ENCODE measurements around the gene CBX7.

The CBX7 gene

GRCh38 chr22:39122772-39123470 lies 29.6 kb downstream of the CBX7 start:
- Histone ChIP-seq H3K4me1 (ENCODE audit: control insufficient read depth, insufficient read depth, low read length) (peaks cover 1% of the 10 kb centered on the region; the same call in 1 of the 2 replicates), H3K4me3 (ENCODE audit: low read length) (no peak overlapping the region), H3K9me3 (ENCODE audit: control insufficient read depth, insufficient read depth, low read length) (no peaks in the 10 kb centered on the region), H3K27ac (ENCODE audit: low read length) (no peak overlapping the region), H3K36me3 (ENCODE audit: control insufficient read depth, insufficient read depth, low read length) (no peaks in the 10 kb centered on the region), H3K27me3 (ENCODE audit: control insufficient read depth, insufficient read depth, low read length) (no peaks in the 10 kb centered on the region)
- DNase-seq (ENCODE audit: low read depth, low spot score), result no peak
- WGBS (ENCODE audit: insufficient coverage, insufficient read length), result no CpG with 5 or more reads among the region's 17 CpGs

- no peaks in the 10 kb centered on the region for H3K9me3 ChIP-seq (ENCODE audit: control insufficient read depth, insufficient read depth, low read length)
- no peak overlapping the region for H3K4me3 ChIP-seq (ENCODE audit: low read length)
- no CpG with 5 or more reads among the region's 4 CpGs for WGBS (ENCODE audit: insufficient coverage, insufficient read length)
These were observed 31.5 kb downstream of the CBX7 start for GRCh38 chr22:39120983-39121382.

GRCh38 chr22:39117585-39118191 lies 34.8 kb downstream of the CBX7 start:
- H3K9me3 ChIP-seq (ENCODE audit: control insufficient read depth, insufficient read depth, low read length), result no peaks in the 10 kb centered on the region
- no peak overlapping the region for H3K4me3 ChIP-seq (ENCODE audit: low read length)
- WGBS (ENCODE audit: insufficient coverage, insufficient read length), result no CpG with 5 or more reads among the region's 14 CpGs
- H3K27me3 ChIP-seq (ENCODE audit: control insufficient read depth, insufficient read depth, low read length), result no peaks in the 10 kb centered on the region
- no peaks in the 10 kb centered on the region for H3K36me3 ChIP-seq (ENCODE audit: control insufficient read depth, insufficient read depth, low read length)
- no peak for DNase-seq (ENCODE audit: low read depth, low spot score)
- H3K27ac ChIP-seq (ENCODE audit: low read length), result no peak overlapping the region
- H3K4me1 ChIP-seq (ENCODE audit: control insufficient read depth, insufficient read depth, low read length), result peaks cover 3% of the 10 kb centered on the region; the same call in 1 of the 2 replicates

More at GRCh38 chr22:39120983-39121382, 31.5 kb downstream of the CBX7 start:
- Histone ChIP-seq H3K4me1 (ENCODE audit: control insufficient read depth, insufficient read depth, low read length) (peaks cover 1% of the 10 kb centered on the region; the same call in 1 of the 2 replicates), H3K27me3 (ENCODE audit: control insufficient read depth, insufficient read depth, low read length) (no peaks in the 10 kb centered on the region), H3K36me3 (ENCODE audit: control insufficient read depth, insufficient read depth, low read length) (no peaks in the 10 kb centered on the region), H3K27ac (ENCODE audit: low read length) (no peak overlapping the region)
- DNase-seq (ENCODE audit: low read depth, low spot score), result no peak

GRCh38 chr22:39115977-39116621 lies 36.4 kb downstream of the CBX7 start:
- Histone ChIP-seq H3K9me3 (ENCODE audit: control insufficient read depth, insufficient read depth, low read length) (no peaks in the 10 kb centered on the region), H3K36me3 (ENCODE audit: control insufficient read depth, insufficient read depth, low read length) (no peaks in the 10 kb centered on the region), H3K27ac (ENCODE audit: low read length) (no peak overlapping the region), H3K4me3 (ENCODE audit: low read length) (no peak overlapping the region), H3K27me3 (ENCODE audit: control insufficient read depth, insufficient read depth, low read length) (no peaks in the 10 kb centered on the region), H3K4me1 (ENCODE audit: control insufficient read depth, insufficient read depth, low read length) (peaks cover 3% of the 10 kb centered on the region; the same call in 1 of the 2 replicates)
- no CpG with 5 or more reads among the region's 9 CpGs for WGBS (ENCODE audit: insufficient coverage, insufficient read length)
- DNase-seq (ENCODE audit: low read depth, low spot score), result no peak

GRCh38 chr22:39115570-39115969 lies 36.9 kb downstream of the CBX7 start:
- WGBS (ENCODE audit: insufficient coverage, insufficient read length), result no CpG with 5 or more reads among the region's 2 CpGs
- Histone ChIP-seq H3K9me3 (ENCODE audit: control insufficient read depth, insufficient read depth, low read length) (no peaks in the 10 kb centered on the region), H3K4me1 (ENCODE audit: control insufficient read depth, insufficient read depth, low read length) (peaks cover 3% of the 10 kb centered on the region; the same call in 1 of the 2 replicates), H3K36me3 (ENCODE audit: control insufficient read depth, insufficient read depth, low read length) (no peaks in the 10 kb centered on the region), H3K4me3 (ENCODE audit: low read length) (no peak overlapping the region), H3K27me3 (ENCODE audit: control insufficient read depth, insufficient read depth, low read length) (no peaks in the 10 kb centered on the region), H3K27ac (ENCODE audit: low read length) (no peak overlapping the region)
- DNase-seq (ENCODE audit: low read depth, low spot score), result no peak

GRCh38 chr22:39114112-39114511 lies 38.4 kb downstream of the CBX7 start:
- peaks cover 3% of the 10 kb centered on the region; the same call in 1 of the 2 replicates for H3K4me1 ChIP-seq (ENCODE audit: control insufficient read depth, insufficient read depth, low read length)
- no peak overlapping the region for H3K4me3 ChIP-seq (ENCODE audit: low read length)
- H3K27me3 ChIP-seq (ENCODE audit: control insufficient read depth, insufficient read depth, low read length), result no peaks in the 10 kb centered on the region
- no CpG with 5 or more reads among the region's 6 CpGs for WGBS (ENCODE audit: insufficient coverage, insufficient read length)
- no peaks in the 10 kb centered on the region for H3K36me3 ChIP-seq (ENCODE audit: control insufficient read depth, insufficient read depth, low read length)
- no peak for DNase-seq (ENCODE audit: low read depth, low spot score)
- H3K27ac ChIP-seq (ENCODE audit: low read length), result no peak overlapping the region
- no peaks in the 10 kb centered on the region for H3K9me3 ChIP-seq (ENCODE audit: control insufficient read depth, insufficient read depth, low read length)

GRCh38 chr22:39110631-39111561 lies 41.6 kb downstream of the CBX7 start:
- Histone ChIP-seq H3K27ac (ENCODE audit: low read length) (no peak overlapping the region), H3K36me3 (ENCODE audit: control insufficient read depth, insufficient read depth, low read length) (no peaks in the 10 kb centered on the region), H3K27me3 (ENCODE audit: control insufficient read depth, insufficient read depth, low read length) (no peaks in the 10 kb centered on the region), H3K4me1 (ENCODE audit: control insufficient read depth, insufficient read depth, low read length) (peaks cover 3% of the 10 kb centered on the region; the same call in 1 of the 2 replicates), H3K4me3 (ENCODE audit: low read length) (no peak overlapping the region), H3K9me3 (ENCODE audit: control insufficient read depth, insufficient read depth, low read length) (no peaks in the 10 kb centered on the region)
- no peak for DNase-seq (ENCODE audit: low read depth, low spot score)
- no CpG with 5 or more reads among the region's 15 CpGs for WGBS (ENCODE audit: insufficient coverage, insufficient read length)

- no peak overlapping the region for H3K4me3 ChIP-seq (ENCODE audit: low read length)
These were observed 43.1 kb downstream of the CBX7 start for GRCh38 chr22:39109361-39109760.

GRCh38 chr22:39108487-39108886 lies 44.0 kb downstream of the CBX7 start:
- H3K27me3 ChIP-seq (ENCODE audit: control insufficient read depth, insufficient read depth, low read length), result no peaks in the 10 kb centered on the region
- H3K27ac ChIP-seq (ENCODE audit: low read length), result no peak overlapping the region
- no CpG with 5 or more reads among the region's 4 CpGs for WGBS (ENCODE audit: insufficient coverage, insufficient read length)
- H3K36me3 ChIP-seq (ENCODE audit: control insufficient read depth, insufficient read depth, low read length), result no peaks in the 10 kb centered on the region
- no peak overlapping the region for H3K4me3 ChIP-seq (ENCODE audit: low read length)
- H3K9me3 ChIP-seq (ENCODE audit: control insufficient read depth, insufficient read depth, low read length), result no peaks in the 10 kb centered on the region
- H3K4me1 ChIP-seq (ENCODE audit: control insufficient read depth, insufficient read depth, low read length), result no peaks in the 10 kb centered on the region
- DNase-seq (ENCODE audit: low read depth, low spot score), result no peak

More at GRCh38 chr22:39109361-39109760, 43.1 kb downstream of the CBX7 start:
- H3K4me1 ChIP-seq (ENCODE audit: control insufficient read depth, insufficient read depth, low read length), result no peaks in the 10 kb centered on the region
- no peak for DNase-seq (ENCODE audit: low read depth, low spot score)
- WGBS (ENCODE audit: insufficient coverage, insufficient read length), result no CpG with 5 or more reads among the region's 9 CpGs
- no peak overlapping the region for H3K27ac ChIP-seq (ENCODE audit: low read length)
- H3K9me3 ChIP-seq (ENCODE audit: control insufficient read depth, insufficient read depth, low read length), result no peaks in the 10 kb centered on the region
- no peaks in the 10 kb centered on the region for H3K27me3 ChIP-seq (ENCODE audit: control insufficient read depth, insufficient read depth, low read length)
- H3K36me3 ChIP-seq (ENCODE audit: control insufficient read depth, insufficient read depth, low read length), result no peaks in the 10 kb centered on the region

- Histone ChIP-seq H3K27me3 (ENCODE audit: control insufficient read depth, insufficient read depth, low read length) (no peaks in the 10 kb centered on the region), H3K36me3 (ENCODE audit: control insufficient read depth, insufficient read depth, low read length) (no peaks in the 10 kb centered on the region), H3K27ac (ENCODE audit: low read length) (no peak overlapping the region), H3K9me3 (ENCODE audit: control insufficient read depth, insufficient read depth, low read length) (no peaks in the 10 kb centered on the region), H3K4me1 (ENCODE audit: control insufficient read depth, insufficient read depth, low read length) (peaks cover 2% of the 10 kb centered on the region; the same call in 1 of the 2 replicates), H3K4me3 (ENCODE audit: low read length) (no peak overlapping the region)
- no peak for DNase-seq (ENCODE audit: low read depth, low spot score)
- no CpG with 5 or more reads among the region's 2 CpGs for WGBS (ENCODE audit: insufficient coverage, insufficient read length)
These were observed 46.2 kb downstream of the CBX7 start for GRCh38 chr22:39106326-39106725.

All from iPS DF 6.9 (cell line).